Body of pancreas (tissue), 4 donors: Measurements from ENCODE around the gene TUT1.

Experiments used
- POLR2A ChIP-seq, 3 donors: fragments of 450-650 bp; IDR thresholded peaks; one replicate each; pipeline ENCODE4 v1.6.1; 2016; ENCODE audit warnings: antibody characterized with exemption in 3 of 3, mild to moderate bottlenecking in 2 of 3
- TF ChIP-seq, protein P1 (sequence below), 7 experiments: fragments of 450-650 bp in 4 of 7; fragments of 200-600 bp in 3 of 7; sonication (generic) in 3 of 7; IDR thresholded peaks; one replicate each; pipeline ENCODE4 v1.5.1; 2016 to 2019; ENCODE audit warnings: antibody characterized with exemption in 7 of 7

DNA sequence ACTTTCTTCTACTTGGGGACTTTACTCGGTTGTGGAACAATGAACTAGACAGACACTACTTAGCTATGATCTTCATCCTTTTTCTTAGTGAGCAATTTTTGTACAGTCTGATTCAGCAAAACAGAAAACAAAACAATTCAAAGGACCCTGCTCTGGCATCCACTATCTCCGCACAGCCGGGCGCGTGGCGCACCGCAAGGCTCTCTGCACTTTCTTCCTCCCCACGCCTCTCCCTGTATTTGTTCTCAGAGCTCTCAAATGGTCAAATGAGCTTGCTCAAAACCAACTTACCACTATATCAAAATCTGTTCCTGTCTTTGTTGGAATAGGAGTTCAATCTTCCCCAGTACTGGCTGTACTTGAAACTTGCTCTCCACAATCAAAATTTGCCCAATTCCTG is 25.1 kb downstream of the TUT1 start:
- TF ChIP-seq, protein P1, sequence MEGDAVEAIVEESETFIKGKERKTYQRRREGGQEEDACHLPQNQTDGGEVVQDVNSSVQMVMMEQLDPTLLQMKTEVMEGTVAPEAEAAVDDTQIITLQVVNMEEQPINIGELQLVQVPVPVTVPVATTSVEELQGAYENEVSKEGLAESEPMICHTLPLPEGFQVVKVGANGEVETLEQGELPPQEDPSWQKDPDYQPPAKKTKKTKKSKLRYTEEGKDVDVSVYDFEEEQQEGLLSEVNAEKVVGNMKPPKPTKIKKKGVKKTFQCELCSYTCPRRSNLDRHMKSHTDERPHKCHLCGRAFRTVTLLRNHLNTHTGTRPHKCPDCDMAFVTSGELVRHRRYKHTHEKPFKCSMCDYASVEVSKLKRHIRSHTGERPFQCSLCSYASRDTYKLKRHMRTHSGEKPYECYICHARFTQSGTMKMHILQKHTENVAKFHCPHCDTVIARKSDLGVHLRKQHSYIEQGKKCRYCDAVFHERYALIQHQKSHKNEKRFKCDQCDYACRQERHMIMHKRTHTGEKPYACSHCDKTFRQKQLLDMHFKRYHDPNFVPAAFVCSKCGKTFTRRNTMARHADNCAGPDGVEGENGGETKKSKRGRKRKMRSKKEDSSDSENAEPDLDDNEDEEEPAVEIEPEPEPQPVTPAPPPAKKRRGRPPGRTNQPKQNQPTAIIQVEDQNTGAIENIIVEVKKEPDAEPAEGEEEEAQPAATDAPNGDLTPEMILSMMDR (IDR thresholded peaks at IDR 0.05), result no peak
- TF ChIP-seq POLR2A (IDR thresholded peaks at IDR 0.05), result no peak
